CD4-positive, alpha-beta T cell treated with Interleukin-21 for 1 hour (primary cell): Measurements from ENCODE around the gene FGF11.
A peak's percentile ranks its signal among the peaks of the same experiment; 100 is the strongest.
"Not testable (repeated sequence)": the region's sequence is repeated elsewhere in the genome, so short reads cannot be mapped to it uniquely, and the experiment has no call there.

Source experiments
- DNase-seq: peaks from one replicate; pipeline ENCODE4 v3.0.0-alpha.2; 2020

Gene FGF11

DNA sequence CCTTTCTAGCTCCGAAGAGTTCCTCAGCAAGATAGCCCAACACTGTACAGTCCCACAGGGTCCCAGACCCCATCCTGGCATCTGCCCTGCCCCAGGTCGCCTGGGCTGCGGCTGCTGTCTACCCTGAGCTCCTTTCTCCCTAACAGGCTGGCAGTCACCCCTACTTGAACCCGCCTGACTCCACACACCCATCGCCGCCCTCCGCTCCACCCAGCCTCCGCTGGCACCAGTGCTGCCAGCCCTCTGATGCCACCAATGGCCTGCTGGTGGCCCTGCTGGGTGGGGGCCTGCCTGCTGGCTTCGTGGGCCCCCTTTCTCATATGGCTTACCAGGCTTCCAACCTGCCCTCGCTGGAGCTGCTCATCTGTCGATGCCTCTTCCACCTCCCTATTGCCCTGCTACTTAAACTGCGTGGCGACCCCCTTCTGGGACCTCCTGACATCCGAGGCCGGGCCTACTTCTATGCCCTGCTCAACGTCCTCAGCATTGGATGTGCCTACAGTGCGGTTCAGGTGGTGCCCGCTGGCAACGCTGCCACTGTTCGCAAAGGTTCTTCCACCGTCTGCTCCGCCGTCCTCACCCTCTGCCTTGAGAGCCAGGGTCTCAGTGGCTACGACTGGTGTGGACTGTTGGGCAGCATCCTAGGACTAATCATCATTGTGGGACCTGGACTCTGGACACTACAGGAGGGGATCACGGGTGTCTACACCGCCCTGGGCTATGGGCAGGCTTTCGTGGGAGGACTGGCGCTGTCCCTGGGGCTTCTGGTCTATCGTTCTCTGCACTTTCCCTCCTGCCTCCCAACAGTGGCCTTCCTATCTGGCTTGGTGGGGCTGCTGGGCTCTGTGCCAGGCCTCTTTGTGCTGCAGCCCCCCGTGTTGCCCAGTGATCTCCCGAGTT, 42.8 kb downstream of the FGF11 start:
- DNase-seq = not testable (repeated sequence)

DNA sequence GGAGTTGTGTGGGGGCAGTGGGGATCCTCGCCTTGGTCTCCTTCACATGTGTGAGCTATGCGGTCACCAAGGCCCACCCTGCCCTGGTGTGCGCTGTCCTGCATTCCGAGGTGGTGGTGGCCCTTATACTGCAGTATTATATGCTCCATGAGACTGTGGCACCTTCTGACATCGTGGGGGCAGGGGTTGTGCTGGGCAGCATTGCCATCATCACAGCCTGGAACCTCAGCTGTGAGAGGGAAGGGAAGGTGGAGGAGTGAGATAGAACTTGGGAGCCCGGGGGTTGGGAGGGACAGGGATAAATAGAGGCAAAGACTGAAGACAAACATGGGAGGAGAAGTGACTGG, 43.4 kb downstream of the FGF11 start:
- DNase-seq = not testable (repeated sequence)

DNA sequence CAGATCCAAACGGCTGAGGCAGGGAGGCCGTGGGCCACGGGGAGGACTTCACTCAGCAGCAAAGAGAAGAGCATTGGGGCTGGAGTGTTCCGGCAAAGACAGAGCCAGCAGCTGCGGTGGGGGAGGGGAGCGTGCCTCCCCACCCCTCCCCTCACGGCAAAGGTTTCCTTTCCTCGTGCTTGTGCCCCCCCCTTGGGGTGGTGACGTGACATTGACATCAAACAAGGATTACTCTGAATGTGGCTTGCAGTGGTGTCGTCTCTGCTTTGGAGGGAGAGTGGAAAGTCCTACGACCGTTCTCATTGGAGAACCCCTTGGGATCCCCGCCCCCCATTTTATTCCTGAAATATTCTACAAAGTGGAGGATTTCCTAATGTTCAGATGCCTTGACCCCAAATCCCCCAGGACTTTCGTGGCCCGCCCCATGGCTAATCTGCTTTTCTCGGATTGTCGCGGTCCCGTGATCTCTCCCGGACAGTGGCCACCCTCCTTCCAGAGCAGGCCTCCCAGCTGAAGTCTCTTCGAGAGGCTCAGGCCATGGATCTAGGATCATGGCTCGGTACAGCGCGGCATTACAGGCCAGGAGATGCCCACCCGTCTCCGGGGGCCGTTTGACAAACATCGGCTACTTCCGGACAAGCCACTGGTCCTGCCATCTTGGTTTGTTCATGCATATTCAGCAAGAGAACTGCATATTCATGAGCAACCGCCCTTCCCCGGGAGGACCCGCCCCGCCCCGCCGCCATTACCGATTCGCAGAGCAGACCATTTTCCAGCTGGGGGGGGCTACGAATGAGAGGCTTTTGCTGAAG, 44.1 kb downstream of the FGF11 start:
- peak; percentile 96 for DNase-seq

DNA sequence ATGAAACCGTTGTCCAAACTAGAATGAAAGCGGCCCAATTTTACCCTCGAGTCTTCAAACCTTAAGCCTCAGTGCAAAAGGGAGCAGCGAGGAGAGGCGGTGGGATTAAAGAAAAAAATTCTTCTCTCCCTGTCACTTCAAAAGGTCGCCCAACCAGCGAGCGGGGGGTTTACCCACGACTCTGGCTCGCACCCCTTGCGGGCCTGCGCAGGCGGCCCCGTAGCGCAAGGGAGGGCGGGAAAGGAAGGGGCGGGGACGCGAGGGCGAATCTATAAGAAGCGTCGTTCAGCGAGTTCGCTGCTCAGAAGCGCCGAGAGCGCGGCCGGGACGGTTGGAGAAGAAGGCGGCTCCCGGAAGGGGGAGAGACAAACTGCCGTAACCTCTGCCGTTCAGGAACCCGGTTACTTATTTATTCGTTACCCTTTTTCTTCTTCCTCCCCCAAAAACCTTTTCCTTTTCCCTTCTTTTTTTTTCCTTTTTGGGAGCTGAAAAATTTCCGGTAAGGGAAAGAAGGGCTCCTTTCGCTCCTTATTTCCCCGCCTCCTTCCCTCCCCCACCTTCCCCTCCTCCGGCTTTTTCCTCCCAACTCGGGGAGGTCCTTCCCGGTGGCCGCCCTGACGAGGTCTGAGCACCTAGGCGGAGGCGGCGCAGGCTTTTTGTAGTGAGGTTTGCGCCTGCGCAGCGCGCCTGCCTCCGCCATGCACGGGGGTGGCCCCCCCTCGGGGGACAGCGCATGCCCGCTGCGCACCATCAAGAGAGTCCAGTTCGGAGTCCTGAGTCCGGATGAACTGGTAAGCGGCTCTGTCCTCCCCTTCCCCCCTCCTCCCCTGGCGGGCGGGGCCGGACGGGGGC, 45.0 kb downstream of the FGF11 start, which contains the start of gene POLR2A:
Gene POLR2A (plus strand): TSS at position 300 of the 852 bp plus-strand sequence.
- DNase-seq = peak; percentile 98

DNA sequence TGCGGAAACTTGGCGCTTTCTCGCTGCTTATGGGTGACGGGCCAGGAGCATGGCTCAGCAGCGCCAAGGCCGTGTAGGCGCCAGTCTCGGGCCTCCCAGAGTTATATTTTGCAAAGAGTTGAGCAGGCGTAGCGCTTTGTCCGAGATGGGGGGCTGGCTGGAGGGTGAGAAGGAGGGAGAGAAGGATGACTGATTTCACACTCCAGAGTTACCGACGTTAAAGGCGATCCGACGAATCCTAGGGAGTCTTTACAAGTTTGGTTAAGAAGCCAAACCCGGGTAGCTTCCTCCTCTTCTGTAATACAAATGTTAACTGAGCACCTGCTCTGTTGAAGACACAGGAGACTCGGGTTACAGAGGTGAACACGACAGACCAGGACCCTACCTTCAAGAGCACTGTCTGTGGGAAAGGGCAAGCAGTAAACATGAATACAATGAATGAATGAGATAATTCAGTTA, 45.6 kb downstream of the FGF11 start:
- DNase-seq = no peak

DNA sequence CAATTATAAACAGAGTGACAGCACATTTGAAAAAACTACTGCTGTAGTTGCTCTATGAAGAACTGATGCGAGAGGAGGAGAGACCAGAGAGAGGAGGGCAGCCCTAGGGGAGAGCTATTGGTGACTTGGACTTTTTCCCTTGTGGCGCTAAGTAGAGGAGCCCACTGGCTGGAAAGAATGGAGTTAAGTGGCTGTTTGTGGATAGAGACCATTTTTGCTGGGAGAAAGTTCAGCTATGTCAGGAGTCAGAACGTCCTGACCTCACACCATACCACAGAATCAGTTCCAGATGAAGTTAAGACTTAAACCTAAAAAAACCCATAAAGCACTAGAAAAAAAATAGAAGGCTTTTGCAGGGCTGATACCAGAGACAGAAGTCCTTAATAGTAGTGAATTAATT, 46.9 kb downstream of the FGF11 start:
- no peak for DNase-seq

DNA sequence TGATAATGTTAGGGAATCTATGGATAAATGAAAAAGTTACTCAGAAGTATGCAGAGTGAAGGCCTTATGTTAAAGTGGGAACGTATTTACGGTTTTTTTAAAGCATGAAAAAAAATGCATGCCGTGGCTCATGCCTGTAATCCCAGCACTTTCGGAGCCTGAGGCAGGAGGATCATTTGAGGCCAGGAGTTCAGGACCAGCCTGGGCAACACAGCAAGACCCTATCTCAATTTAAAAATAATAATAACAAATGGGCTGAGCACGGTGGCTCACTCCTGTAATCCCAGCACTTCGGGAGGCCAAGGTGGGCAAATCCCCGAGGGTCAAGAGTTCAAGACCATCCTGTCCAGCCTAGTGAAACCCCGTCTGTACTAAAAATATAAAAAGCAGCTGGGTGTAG, 50.8 kb downstream of the FGF11 start:
- DNase-seq = no peak

DNA sequence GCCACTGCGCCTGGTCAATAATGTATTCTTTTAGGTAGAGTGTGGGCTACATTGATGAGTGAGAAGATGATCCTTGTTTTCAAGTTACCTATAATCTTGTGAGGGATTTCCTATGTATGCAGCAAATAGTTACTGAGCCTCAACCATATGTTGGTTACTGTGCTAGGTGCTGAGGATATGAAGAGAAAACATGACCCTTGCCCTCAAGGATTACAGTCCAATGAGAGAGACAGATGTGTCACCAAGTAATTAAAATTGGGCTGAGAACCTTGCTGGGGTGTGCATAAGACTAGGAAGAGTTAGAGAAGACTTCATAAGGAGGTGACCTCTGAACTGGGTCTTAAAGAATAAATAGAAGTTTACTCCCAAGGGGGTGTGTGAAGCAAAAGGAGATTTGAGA, 52.3 kb downstream of the FGF11 start:
- no peak for DNase-seq

DNA sequence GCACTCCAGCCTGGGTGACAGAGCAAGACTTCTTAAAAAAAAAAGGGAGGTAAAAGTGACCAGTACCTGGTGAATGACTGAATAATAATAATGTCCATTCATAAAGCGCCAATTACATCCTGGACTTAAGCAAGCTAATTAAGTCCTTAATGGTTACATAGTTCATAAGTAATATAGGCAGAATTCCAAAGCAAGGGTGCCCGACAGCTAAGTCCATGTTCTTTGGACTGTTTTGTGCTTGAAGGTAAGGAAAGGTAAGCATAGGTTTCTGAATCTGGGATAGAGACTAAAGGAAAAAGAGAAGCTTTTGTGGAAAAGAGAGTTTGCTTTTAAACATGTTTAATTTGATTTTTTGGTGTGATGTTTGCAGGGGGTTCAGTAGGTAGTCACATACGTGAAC, 54.6 kb downstream of the FGF11 start:
- no peak for DNase-seq
